Measurements from ENCODE around the gene MMAB. TPM values are rescaled to one million over a fixed set of nuclear protein-coding genes. Genes with fewer than 3 reads are reported as not detected.

Gene MMAB
- total RNA-seq, 1 donor from 2014 or later, result 10.8 TPM

DNA sequence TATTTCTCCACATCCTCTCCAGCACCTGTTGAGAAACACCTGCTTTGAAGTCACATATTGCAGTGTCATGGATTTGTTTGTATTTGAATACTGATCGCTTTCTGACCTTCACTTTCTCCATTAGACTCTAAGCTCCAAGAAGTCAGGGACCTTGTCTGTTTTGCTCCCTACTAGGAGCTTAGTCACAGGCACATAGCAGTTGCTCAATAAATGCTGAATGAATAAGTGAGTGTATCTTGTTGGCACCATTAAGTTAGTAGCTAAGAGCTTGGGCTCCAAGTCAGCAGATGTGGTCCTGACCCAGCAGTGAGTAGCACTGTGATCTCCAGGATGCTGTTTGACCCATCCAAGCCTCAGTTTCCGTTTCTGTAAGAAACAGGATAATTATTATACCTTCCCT, 10.4 kb upstream of the MMAB start:
- DNase-seq, result no peak

DNA sequence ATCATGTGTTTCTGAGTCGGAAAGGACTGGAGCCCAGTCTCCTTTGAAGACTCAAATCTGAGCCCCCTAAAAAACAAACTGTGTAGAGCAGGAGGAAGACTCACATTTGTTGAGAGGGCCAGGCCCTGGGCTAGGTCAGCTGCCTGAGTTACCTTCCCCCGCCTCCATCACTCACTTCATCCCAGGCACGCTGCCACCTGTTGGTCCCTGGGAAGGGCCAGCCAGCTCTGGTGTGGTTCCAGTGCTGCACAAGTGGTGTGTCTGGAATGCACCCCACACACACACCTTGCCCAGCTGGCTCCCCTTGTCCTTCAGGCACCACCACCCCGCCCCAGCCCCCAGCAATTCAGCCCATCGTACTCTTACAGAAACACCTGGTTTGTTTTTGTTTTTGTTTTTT, 9.3 kb upstream of the MMAB start:
- no peak for DNase-seq

DNA sequence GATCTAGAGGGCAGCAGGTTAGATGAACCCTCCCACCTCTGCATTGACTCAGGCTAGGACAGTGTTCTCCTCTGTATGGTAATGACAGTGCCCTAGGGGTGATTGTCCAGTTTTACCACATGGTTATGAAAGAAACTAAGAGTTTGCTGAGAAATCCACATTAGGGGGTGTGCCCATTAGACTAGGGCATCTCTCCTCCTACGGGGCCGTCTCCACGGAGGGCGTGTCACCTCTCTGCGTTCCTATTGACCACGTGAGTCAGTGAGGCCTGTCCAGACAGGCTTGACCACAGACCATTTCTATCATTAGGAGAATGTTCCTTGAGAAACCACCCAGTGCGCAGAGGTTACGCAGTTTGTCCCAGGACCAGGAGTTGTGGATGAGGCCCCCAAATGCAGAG, 8.6 kb upstream of the MMAB start:
- DNase-seq, result no peak

GRCh38 chr12:109581334-109581691, 8.0 kb upstream of the MMAB start:
- no peak for DNase-seq

DNA sequence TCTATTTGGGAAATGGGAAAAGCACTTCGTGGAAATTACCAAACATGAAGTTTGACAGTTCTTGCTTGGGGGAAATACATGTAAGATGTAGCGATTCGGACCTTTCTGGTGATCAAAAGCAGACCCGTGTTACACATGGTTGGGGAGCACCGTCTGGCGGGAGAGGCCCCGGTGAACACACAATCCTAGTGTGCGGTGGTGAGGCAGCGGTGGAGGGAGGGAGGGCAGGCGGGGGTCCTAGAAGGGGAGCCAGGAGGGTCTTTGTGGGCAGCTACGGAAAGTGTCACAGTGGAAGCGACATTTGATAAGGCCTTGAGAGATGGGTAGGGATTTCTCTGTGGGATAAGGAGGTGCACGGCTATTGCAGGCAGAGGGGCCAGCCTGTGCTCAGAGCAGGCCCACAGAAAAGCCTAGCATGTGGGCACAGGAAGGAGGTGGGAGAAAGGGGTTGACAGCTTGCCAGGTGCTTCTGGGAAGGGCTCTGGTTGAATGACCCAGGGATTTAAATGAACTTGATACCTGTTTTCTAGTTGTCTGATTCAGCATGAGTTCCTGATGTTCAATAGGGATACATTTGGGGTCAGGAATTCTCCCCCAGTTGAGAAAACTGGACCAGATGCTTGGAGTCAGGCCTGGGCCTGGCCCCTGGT, 7.5 kb upstream of the MMAB start:
- DNase-seq, result no peak

DNA sequence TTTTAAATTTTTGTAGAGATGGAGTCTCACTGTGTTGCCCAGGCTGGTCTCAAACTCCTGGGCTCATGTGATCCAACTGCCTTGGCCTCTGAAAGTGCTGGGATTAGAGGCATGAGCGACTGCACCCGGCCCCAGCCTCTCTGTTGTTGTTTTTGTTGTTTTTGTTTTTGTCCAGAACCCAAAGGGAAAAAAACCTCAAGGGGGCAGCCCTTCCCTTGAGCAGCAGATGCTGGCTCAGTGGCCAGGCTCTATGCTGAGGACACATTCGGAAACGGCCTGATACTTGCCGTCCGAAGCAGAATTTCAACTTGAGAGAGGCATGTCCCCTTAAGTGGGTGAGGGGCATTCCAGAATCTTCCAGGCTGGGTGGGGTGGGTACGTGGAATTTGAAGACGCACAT, 7.0 kb upstream of the MMAB start:
- no peak for DNase-seq

DNA sequence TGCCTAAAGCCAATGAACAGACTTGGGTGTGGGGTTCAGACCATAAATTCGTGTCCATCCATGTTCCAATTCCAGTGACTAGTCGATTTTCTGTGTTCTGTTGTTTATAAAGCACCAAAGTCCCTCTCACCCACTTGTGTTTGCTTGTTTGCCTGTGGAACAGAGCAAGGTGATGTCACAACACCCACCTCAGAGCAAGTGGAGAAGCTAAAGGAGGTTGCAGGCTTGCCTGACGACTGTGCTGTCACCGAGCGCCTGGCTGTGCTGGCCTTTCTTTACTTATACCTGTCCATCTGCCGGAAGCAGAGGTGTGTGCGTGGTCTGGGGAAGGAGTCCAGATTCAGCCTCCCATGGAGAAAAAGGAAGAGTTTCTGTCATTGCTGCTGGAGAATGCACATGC, 6.3 kb upstream of the MMAB start:
- no peak for DNase-seq

GRCh38 chr12:109578330-109578927, 5.1 kb upstream of the MMAB start:
- no peak for DNase-seq

DNA sequence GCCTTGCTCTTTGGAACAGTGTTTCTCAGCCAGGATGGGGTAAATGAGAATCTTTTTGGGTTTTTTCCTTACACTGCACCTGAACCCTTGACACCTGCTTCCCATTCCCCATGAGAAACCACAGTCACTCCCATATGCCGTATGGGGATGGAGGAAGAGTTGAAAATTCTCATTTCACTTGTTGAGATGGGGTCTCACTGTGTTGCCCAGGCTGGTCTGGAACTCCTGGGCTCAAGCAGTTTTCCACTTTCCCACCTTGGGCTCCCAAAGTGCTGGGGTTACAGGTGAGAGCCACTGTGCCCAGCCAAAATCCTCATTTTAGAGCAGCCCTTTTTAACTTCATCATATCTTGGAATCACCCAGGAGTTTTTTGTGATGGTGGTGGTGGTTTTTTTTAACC, 4.0 kb upstream of the MMAB start:
- DNase-seq, result no peak

- DNase-seq, result no peak
Measured at GRCh38 chr12:109575683-109576082, 2.4 kb upstream of the MMAB start.

GRCh38 chr12:109573914-109574244, 575 bp upstream of the MMAB start:
- no peak for DNase-seq

DNA sequence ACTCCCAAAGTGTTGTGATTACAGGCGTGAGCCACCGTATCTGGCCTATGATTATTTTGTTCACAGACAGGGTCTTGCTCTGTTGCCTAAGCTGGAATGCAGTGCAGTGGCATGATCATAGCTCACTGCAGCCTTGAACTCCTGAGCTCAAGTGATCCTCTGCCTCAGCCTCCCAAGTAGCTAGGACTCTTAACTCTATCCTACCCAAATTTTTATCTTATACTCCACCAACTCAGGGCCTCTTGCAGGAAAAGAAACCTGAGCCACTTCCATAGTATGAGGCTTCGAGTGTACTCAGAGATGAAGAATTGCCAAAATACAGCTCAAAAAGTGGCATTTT, 828 bp downstream of the MMAB start:
- DNase-seq, result no peak

DNA sequence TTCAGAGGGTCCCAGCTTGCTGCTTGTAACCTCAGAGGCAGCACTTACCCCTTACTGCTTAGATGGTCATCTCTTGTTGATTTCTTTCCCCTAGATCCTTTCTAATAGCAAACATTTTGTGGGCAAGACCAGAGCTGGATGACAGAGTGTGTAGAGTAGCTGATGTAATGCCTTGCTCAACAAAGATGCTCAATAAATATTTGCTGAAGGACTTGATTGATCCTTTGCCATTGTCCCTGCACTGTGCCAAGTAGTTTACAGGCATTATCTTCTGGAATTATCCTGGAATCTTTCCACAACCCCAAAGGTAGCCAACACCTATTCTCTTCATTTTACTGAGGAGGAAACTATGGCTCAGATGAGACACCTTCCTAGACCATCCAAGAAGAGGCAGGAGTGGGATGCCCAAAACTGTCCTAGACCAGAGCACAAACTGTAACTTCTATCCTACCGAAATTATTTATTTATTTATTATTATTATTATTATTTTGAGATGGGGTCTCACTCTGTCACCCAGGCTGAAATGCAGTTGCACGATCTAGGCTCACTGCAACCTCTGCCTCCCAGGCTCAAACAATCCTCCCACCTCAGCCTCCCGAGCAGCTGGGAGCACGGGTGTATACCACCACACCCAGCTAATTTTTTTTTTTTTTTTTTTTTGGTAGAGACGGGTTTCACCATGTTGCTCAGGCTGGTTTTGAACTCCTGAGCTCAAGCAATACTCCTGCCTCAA, 1.4 kb downstream of the MMAB start:
- DNase-seq, result no peak

DNA sequence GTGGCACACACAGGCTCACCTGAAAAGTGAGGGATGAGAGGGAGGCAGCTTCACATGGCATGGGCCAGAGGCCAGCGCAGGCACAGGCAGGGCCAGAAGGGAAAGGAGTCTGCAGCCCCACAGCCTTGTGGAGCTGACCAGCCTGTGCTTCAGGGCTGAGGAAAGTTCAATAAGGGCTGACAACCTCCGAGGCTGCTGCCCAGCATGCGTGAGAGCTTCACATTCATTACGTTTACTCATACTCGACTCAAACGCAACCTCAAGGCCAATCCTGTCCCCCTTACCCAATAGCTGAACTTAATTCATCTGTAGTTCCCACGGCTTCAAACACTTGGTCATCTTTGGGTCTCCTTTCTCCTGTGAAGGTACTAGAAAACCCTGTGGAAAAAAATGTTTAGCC, 4.8 kb downstream of the MMAB start:
- no peak for DNase-seq

GRCh38 chr12:109567967-109568366, 5.3 kb downstream of the MMAB start:
- no peak for DNase-seq

- DNase-seq, result no peak
Measured at GRCh38 chr12:109567296-109567695, 6.0 kb downstream of the MMAB start.

DNA sequence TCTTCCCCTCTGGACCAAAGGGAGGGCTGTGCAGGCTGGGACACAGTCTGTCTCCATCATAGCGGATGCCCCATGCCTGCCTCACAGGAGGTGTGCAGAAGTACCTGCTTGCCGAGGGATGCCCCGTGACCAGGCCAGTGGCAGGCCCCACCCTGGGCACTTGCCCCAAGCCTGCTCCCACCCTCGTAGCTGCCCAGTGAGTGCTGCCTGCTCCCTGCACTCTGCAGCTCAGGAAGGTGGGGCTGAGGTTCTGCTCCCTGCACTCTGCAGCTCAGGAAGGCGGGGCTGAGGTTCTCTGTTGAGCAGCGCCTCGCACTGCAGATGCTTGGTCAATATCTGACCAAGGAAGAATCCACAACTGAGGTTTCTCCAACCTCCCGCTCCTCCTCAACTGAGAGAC, 6.9 kb downstream of the MMAB start:
- DNase-seq, result no peak

DNA sequence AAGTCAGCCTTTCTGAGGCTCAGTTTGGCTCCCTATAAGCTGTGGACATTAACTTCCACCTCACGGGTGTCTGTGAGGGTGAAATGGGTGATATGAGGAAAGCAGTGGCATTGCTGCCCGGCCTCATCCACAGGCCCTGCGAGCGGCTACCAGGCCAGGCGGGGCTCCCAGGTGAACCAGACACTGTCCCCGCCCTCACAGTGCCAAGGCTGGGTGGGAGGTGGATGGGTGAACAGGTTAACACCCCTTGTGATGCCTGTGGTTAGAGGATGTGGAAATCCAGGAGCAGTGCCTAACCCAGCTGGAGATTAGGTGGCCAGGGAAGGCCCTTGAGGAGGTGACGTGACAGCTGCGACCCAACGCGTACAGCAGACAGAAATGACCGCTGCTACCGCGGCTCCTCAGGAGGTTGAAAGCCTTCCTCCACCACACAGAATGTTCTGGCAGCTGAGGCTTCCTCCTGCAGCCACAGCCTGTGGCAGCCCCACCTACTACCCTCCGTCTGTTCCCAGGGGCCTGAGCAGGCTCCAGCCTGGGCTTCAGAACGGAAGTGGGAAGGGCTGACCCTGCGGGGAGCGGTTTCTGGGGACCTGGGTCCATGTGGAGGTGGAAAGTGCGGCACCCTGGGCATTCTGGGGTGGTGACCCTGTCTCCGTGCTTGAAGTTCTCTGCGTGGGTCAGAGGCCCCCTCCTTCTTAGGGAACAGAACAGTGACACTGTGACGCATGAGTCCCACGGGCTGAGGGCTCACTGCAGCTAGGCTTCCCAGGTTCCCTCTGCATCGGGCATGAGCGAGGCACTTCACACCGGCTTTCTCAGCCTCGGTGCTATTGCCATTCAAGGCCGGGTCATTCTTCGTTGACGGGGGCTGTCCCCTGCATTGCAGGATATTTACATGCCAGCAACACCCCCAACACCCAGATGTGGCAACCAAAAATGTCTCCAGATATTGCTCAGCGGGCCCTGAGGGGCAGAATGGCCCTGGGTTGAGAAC, 9.7 kb downstream of the MMAB start:
- DNase-seq, result no peak

DNA sequence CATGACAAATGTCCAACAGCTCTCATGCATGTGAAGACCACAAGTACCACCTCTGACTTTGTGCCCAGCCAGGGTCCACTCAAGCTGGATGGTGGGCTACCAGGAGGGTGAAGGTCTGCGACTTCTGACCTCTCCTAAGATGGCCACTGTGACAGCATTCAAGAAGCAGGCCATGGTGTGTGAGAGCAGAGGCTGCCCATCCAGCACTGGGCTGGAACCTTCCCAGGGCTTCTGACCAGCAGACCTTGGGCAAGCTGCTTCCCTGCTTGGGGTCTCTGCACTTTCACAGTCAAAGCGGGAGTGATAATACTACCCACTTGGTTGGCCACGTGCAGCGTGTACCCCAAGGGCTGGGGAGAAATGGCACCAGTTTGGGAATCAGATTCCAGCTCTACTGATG, 10.4 kb downstream of the MMAB start:
- no peak for DNase-seq

GRCh38 chr12:109561711-109562030, 11.6 kb downstream of the MMAB start:
- DNase-seq, result no peak

DNA sequence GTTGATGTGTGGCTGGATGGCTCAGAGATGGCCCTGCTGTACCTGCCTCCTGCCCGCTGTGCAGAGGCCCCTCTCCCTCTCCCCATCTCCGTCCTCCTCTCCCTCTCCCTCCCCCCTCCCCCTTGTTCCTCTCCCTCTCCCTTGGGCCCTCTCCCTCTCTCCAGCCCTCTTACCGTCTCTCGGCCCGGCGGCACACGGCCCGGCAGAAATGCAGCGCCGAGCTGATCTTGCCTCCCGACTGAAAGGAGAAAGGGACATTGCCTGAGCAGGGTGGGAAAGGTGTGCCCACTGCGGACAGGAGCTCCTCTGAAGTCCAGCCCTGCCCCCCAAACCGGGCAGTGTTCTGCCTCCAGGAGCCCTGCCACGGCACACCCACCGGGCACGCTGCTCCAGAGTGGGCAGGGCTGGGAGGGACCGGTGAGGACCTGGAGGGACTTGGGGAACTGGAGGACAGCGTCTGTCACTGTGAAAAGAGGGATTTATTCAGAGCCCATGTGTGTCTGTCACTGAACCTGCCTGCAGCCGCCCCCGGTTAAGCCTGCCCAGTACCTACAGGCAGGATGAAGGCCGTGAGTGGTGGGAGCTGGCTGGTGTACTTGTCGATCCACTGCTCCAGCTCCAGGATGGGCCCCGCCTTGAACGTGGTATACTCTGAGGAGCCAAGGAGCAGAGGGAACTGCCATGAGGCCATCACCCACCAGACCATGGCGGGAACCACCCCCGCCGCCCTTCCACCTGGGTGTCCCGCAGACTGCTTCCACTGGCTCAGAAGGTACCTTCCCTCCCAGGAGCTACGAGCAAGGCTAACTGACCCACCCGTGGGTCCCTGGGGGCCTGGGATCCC, 12.2 kb downstream of the MMAB start:
- DNase-seq, result no peak

- DNase-seq, result no peak
Measured at GRCh38 chr12:109559601-109560000, 13.7 kb downstream of the MMAB start.

DNA sequence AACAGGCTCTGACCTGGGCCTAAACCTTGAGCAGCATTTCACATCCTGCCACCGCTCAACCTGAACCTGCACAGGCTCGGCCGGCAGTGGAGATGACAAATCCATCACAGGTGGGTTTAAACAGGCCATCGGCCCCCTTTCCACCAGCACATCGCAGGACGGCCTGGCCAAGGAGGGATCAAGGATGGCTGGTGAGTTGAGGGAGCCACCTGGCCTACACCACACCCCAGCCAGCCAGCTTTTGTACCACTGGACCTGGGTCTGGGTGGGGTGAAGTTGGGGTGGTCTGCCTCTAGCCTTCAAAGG, 14.2 kb downstream of the MMAB start:
- DNase-seq, result no peak

All from occipital lobe (tissue), 2 donors.